Activated CD4-positive, alpha-beta T cell treated with anti-CD3 and anti-CD28 coated beads for 24 hours (primary cell): Measurements from ENCODE around the gene POU2F1.
"Not testable (repeated sequence)": the region's sequence is repeated elsewhere in the genome, so short reads cannot be mapped to it uniquely, and the experiment has no call there.

Experiments used
- DNase-seq, 2 donors: peaks; one replicate each; pipeline ENCODE4 v3.0.0-alpha.2; 2020; ENCODE audit warnings: low read depth in 2 of 2

Gene POU2F1

GRCh38 chr1:167205306-167206050, 15.2 kb upstream of the POU2F1 start:
- not testable (repeated sequence) for DNase-seq

DNA sequence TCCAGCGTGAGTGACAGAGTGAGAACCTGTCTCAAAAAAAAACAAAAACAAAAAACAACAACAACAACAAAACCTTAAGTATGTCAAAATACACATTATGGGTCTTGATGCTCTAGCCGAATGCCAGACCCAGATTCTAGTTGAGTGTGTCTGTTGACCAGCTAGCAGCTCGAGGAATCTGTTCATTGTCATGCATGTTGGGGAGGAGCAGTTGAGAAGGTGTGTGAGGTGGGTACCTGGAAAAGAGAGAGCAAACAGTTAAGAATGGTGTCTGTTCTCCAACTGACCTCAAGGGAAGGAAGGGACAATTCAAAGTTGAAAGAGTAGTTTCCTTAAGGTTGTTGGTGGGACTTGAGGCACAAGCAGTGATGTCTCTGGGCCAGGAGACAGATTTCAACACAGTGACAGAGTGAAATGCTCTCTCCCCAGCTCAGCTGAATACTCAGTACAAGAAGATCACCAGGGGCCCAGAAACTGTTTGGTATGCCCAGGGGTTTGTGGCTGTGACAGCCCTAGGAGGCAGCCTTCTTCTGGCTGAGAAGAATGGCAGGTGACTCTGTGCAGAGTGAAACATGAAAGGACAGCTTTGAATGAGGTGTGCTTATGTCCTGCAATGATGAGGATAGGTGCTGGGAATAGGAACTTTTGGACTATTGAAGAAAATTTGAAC, 14.4 kb upstream of the POU2F1 start:
- DNase-seq, result no peak

- no peak for DNase-seq
Measured at GRCh38 chr1:167207940-167208623, 12.6 kb upstream of the POU2F1 start.

DNA sequence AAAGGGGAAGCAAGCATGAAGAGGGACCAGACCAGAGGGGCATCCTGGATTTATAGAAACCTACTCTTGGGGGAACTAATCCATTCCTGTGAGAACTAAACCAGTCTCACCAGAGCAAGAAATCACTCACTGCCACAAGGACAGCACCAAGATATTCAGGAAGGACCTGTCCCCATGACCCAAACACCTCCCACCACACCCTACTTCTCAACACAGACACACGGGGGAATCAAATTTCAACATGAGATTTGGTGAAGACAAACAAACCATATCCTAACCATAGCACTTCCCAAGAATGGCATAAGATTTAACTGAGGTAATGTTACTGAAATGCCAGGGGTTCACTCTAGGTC, 12.1 kb upstream of the POU2F1 start:
- no peak for DNase-seq

DNA sequence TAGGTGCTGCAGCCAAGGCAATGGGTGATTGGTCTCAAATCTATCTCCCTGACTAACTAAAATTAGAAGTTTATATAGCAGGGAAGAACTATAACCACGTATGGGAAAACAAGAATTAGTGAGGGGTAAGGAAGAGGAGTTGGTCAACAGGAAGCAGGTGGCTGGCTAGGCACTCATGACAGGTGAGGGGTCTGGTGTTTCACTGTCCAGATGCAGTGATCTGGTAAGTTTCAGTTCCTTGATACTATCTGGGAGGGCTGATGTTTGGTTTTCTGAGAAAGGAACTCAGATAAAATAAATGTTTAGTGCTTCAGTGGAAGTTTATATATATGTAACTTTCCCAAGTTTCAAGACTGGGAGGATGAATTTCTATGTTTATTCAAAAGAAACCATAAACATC, 11.6 kb upstream of the POU2F1 start:
- no peak for DNase-seq

DNA sequence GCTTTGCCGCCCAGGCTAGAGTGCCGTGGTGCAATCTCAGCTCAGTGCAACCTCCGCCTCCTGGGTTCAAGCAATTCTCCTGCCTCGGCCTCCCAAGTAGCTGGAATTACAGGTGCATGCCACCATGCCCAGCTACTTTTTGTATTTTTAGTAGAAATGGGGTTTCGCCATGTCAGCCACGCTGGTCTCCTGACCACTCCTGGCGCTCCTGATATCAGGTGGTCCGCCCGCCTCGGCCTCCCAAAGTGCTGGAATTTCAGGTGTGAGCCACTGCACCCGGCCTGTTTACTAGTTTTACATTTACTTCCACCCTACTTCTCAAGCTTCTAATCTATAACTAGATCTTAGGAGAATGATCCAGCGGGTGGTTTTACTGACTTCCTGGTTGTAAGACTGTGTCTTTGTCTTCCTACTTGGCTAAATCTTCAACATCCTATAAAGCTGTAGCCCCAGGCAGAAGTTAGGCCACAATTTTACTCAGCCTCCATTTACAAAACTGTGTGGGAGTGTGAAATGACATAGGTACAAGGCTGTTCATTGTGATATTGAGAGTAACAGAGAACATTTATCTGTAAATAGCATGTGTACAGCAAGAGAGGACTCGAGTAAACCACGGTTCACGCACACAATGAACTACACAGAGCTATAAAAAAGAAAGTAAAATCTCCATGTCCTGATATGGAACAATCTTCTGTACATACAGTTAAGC, 9.6 kb upstream of the POU2F1 start:
- no peak for DNase-seq

GRCh38 chr1:167212025-167212424, 8.7 kb upstream of the POU2F1 start:
- no peak for DNase-seq

DNA sequence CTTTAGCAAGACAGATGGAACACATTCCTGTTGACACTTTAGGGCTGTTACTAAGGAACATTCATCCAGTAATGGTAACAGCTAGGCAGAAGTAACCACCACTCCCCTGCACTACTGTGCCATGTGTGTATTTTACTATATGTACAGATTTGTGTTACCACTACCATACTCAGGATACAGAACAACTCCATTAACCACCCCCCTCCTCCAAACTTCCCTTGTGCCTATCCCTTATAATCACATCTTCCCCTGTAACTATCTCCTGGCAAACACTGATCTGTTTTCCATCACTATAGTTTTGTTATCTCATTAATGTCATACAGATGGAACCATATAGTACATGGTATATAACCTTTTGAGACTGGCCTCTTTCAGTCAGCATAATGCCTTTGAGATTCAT, 3.9 kb upstream of the POU2F1 start:
- no peak for DNase-seq

GRCh38 chr1:167219194-167219593, 1.5 kb upstream of the POU2F1 start:
- DNase-seq, result no peak

- peak; percentile 81 to 86 for DNase-seq
Measured at GRCh38 chr1:167219646-167220536, 795 bp upstream of the POU2F1 start.

DNA sequence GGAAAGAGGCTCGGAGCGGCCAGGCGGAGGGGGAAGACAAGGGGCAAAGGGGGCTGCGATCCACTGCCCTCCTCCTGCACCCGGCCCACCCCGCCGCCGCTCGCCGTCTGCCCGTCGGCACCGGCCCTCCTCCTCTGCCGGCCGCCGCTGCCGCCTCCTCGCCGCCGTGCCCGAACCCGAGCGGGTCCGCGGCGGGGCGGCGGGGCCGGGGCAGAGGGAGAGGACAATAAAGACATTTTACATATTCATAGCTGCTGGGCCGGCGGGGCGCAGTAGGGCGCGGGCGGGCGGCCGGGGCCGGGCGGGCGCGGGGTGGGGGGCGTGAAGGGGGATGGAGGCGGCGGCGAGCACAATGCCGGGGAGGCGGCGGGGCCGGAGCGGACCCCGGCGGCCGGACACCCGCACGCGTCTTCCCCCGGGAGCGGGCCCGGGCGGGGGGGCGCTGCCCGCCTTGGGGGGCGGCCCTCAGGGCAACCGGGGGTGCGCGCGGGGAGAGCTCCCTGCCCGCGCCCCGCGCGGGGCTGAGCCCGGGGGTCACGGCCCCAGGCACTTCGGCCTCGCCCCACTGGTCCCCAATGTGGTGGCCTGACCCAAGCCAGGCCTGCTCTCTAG, 546 bp downstream of the POU2F1 start:
- DNase-seq, result peak in 1 of 2 donors; percentile 5

DNA sequence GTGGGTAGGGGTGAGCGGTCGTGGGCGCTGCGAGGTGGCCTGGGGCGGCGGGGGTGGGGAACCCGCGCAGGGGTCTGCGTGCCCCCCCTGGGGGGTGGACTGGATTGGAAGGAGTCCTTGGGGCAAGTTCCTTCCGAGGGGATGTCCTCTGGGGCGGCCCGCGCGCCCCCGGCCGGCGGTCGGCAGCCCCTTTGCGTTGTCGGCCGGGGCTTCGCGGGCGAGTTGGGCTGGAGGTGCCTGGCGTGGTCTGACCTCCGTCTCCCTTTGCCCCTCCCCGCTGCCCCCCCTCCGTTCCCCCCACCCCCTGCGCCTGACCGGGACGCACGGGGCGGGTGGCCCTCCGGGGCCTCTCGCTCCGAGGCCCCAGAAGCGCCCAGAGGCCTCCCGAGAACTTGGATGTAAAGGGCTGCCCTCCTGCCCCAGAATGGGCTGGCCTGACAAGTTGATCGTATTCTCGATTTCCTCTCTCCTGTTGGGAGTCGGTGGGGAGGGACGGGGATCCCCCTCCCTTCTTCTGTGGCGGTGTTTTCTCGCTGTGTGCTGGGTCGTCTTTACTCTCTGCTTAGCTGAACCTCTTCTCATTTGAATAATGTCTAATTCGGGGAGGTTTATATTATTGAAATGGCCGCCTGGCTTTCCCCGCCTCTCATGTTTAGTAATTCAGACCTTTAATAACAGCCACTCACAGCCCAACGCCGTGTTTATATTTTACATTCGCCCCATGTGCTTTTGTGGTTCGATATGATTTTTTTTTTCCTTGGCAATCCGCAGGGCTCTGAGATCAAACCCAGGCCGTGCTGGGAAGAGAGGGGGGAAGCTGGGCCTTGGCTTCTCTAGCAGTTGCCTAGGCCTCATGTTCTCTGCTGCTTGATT, 1.3 kb downstream of the POU2F1 start:
- peak; percentile 46 to 55 for DNase-seq

GRCh38 chr1:167223144-167224103, 2.7 kb downstream of the POU2F1 start:
- DNase-seq, result no peak

DNA sequence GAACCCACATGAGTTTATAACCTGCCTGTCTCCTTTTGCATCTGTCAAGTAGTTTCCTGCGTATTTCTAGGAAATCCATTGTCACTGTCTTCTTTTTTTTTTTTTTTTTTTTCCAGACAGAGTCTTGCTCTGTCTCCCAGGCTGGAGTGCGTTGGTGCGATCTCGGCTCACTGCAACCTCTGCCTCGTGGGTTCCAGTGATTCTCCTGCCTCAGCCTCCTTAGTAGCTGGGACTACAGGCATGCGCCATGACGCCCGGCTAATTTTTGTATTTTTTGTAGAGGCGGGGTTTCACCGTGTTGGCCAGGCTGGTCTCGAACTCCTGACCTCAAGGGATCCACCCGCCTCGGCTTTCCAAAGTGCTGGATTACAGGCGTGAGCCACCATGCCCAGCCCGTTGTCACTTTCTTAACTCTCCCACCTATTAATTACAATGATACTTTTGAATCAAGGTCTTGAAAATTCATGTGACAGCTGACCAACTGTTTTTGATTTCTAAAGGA, 4.1 kb downstream of the POU2F1 start:
- not testable (repeated sequence) for DNase-seq

GRCh38 chr1:167225920-167226319, 5.2 kb downstream of the POU2F1 start:
- no peak for DNase-seq

DNA sequence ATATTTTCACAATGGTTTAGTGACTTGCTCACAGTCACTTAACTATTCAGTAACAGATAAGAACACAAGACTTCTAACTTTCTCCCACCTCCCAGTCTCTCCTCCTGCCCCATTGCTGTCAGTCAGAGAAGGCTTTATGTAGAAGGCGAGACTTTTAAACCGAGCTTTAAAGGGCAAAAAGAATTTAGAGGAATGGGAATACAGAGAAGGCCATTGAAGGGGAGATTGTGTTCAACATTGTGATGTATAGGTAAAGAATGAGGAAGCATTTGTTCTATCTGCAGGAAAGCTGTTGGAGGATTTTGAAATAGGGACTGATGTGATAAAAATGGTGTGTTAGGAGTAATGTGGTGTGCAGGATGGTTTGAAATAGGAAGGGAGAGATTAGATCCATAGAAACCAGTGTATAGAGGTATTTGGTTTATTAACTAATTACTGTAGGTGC, 7.3 kb downstream of the POU2F1 start:
- no peak for DNase-seq

DNA sequence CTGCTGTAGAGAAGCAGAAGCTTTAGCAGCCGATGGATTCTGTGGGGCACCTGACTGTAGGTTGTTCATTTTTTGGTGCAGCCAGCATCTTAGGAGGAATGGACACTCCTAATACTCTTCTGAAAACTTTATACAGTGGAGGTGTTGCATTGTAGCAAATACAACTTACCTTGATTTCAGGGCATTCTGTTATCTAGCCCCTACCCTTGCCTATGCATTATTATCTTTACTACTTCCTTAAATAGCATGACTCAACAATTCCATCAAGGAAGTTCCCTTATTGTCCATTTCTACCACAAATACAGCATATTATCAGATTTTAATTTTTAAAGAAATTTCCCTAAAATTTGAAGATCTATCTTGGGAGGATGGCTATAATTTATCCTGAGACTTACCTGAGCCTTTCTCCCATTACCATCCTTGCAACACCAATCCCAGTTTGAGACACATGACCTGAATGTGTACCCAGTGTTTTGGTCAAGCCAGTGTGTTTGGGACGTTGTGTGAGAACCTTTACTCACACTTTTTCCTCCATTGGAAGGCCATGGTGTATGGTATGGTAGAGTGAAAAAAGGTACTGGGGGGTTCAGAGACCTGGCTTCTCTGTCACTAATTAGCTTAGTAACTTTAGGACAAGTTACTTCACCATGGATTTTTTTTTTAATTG, 9.2 kb downstream of the POU2F1 start:
- DNase-seq, result no peak

DNA sequence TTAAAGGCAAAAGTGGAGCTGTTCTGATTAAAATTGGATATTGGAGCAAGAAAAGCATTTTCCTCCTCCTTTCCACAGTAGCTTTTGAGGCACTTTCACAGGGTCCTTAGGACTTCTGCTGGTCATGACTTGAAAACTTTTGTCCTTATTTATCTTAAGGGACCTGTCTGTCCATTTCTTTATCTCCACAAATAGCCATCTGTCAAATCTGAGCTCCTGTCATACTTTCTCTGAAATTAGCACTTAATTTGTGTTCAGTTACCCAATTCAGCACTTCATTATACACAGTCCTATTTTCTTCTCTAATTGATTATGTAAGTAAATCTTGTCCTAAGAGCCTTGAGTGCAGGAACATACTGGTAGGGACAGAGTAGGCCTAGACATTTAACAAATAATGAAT, 9.8 kb downstream of the POU2F1 start:
- no peak for DNase-seq
